ENCODE measurements around the gene SLC22A23. TPM values are rescaled to one million over a fixed set of nuclear protein-coding genes. Genes with fewer than 3 reads are reported as not detected.

The SLC22A23 gene
- total RNA-seq, 1 experiment from 2014 or later, result 2.7 TPM

- no peak for DNase-seq (ENCODE audit: low read depth)
Measured at GRCh38 chr6:3473773-3474172, 16.9 kb upstream of the SLC22A23 start.

GRCh38 chr6:3471711-3472110 lies 14.9 kb upstream of the SLC22A23 start:
- peak; percentile 9 for DNase-seq (ENCODE audit: low read depth)

- no peak for DNase-seq (ENCODE audit: low read depth)
Measured at GRCh38 chr6:3471286-3471685, 14.4 kb upstream of the SLC22A23 start.

- DNase-seq (ENCODE audit: low read depth), result no peak
Measured at GRCh38 chr6:3468585-3468984, 11.7 kb upstream of the SLC22A23 start.

- DNase-seq (ENCODE audit: low read depth), result no peak
Measured at GRCh38 chr6:3467996-3468395, 11.1 kb upstream of the SLC22A23 start.

- DNase-seq (ENCODE audit: low read depth), result no peak
Measured at GRCh38 chr6:3466488-3467219, 9.8 kb upstream of the SLC22A23 start.

GRCh38 chr6:3460253-3460652 lies 3.4 kb upstream of the SLC22A23 start:
- DNase-seq (ENCODE audit: low read depth), result no peak

- no peak for DNase-seq (ENCODE audit: low read depth)
Measured at GRCh38 chr6:3458706-3459421, 2.0 kb upstream of the SLC22A23 start.

- peak; percentile 30 for DNase-seq (ENCODE audit: low read depth)
Measured at GRCh38 chr6:3457710-3458602, 1.1 kb upstream of the SLC22A23 start.

GRCh38 chr6:3456395-3456897 lies 404 bp downstream of the SLC22A23 start:
- no peak for DNase-seq (ENCODE audit: low read depth)

GRCh38 chr6:3455569-3456394 lies 1.1 kb downstream of the SLC22A23 start:
- peak; percentile 37 for DNase-seq (ENCODE audit: low read depth)

- DNase-seq (ENCODE audit: low read depth), result no peak
Measured at GRCh38 chr6:3455147-3455568, 1.7 kb downstream of the SLC22A23 start.

- no peak for DNase-seq (ENCODE audit: low read depth)
Measured at GRCh38 chr6:3454273-3455010, 2.4 kb downstream of the SLC22A23 start.

- DNase-seq (ENCODE audit: low read depth), result no peak
Measured at GRCh38 chr6:3453413-3454272, 3.2 kb downstream of the SLC22A23 start.

- no peak for DNase-seq (ENCODE audit: low read depth)
Measured at GRCh38 chr6:3451498-3451897, 5.4 kb downstream of the SLC22A23 start.

- no peak for DNase-seq (ENCODE audit: low read depth)
Measured at GRCh38 chr6:3450888-3451287, 6.0 kb downstream of the SLC22A23 start.

GRCh38 chr6:3449750-3450305 lies 7.0 kb downstream of the SLC22A23 start:
- DNase-seq (ENCODE audit: low read depth), result no peak

- DNase-seq (ENCODE audit: low read depth), result no peak
Measured at GRCh38 chr6:3449321-3449720, 7.5 kb downstream of the SLC22A23 start.

GRCh38 chr6:3447005-3447404 lies 9.8 kb downstream of the SLC22A23 start:
- no peak for DNase-seq (ENCODE audit: low read depth)

All from Daoy (cell line).